Measurements from ENCODE around the gene DOCK2.

DOCK2 gene

DNA sequence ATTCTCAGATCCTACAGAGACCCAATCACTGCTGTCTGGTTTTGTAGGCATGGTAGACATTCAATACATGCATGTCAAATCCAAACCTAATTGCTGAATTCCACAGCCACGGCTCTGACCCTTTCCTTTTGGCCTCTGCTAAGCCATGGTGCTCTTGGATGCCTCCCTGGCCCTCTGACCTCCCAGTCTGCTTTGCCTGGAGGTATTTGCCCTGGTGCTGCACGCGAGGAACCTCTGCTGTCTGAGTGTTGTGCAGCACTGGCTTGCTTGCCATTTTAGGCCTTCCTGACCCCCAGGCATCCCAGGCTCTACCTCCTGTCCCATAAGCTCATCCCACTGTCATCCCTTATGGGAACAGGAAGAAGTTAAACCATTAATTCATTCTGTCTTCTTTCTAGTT lies 60.9 kb downstream of the DOCK2 start:
- Histone ChIP-seq H3K9ac (ENCODE audit: insufficient read length) (no peak overlapping the region), H3K9me3 (ENCODE audit: low read depth, low read length) (no peaks in the 10 kb centered on the region), H3K36me3 (ENCODE audit: insufficient read depth, low read length) (no peaks in the 10 kb centered on the region), H3K27ac (no peak overlapping the region), H3K4me3 (no peak overlapping the region)
- DNase-seq (ENCODE audit: low read depth, low spot score) = no peak
- TF ChIP-seq POLR2AphosphoS5 (IDR thresholded peaks at IDR 0.05; ENCODE audit: borderline replicate concordance, low read depth, low read length) = no peak
- TF ChIP-seq EZH2 (IDR thresholded peaks at IDR 0.05) = no peak
- TF ChIP-seq FOXP2 (optimal IDR thresholded peaks at IDR 0.05; ENCODE audit: control extremely low read depth, extremely low read length, insufficient read depth) = no peak

DNA sequence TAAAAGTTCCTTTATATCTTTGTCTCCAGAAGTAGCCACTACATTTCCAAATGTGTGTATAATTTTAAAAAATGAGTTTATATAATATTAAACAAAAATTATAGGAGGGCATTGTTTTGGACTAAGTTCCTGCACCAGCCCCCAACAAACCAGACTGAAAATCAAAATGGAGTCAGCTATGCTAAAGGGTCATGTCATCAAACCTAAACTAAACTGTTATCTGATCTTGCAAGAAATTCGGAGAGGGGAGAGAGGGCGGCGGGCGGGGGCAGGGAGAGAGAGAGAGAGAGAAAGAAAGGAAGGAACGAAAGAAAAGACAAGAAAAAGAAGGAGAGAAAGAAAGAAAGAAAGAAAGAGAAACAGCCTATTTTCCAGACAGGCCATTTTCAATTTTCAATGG lies 63.5 kb downstream of the DOCK2 start:
- TF ChIP-seq POLR2AphosphoS5 (IDR thresholded peaks at IDR 0.05; ENCODE audit: borderline replicate concordance, low read depth, low read length) (no peak), FOXP2 (optimal IDR thresholded peaks at IDR 0.05; ENCODE audit: control extremely low read depth, extremely low read length, insufficient read depth) (no peak), EZH2 (IDR thresholded peaks at IDR 0.05) (no peak)
- Histone ChIP-seq H3K4me3 (no peak overlapping the region), H3K9me3 (ENCODE audit: low read depth, low read length) (no peaks in the 10 kb centered on the region), H3K9ac (ENCODE audit: insufficient read length) (no peak overlapping the region), H3K27ac (no peak overlapping the region), H3K36me3 (ENCODE audit: insufficient read depth, low read length) (no peaks in the 10 kb centered on the region)
- DNase-seq (ENCODE audit: low read depth, low spot score) = no peak

- no peak for TF ChIP-seq EZH2 (IDR thresholded peaks at IDR 0.05)
- TF ChIP-seq FOXP2 (optimal IDR thresholded peaks at IDR 0.05; ENCODE audit: control extremely low read depth, extremely low read length, insufficient read depth) = no peak
- TF ChIP-seq POLR2AphosphoS5 (IDR thresholded peaks at IDR 0.05; ENCODE audit: borderline replicate concordance, low read depth, low read length) = no peak
- no peak overlapping the region for H3K4me3 ChIP-seq
- H3K9me3 ChIP-seq (ENCODE audit: low read depth, low read length) = no peaks in the 10 kb centered on the region
- no peak overlapping the region for H3K9ac ChIP-seq (ENCODE audit: insufficient read length)
- H3K27ac ChIP-seq = no peak overlapping the region
- no peak for DNase-seq (ENCODE audit: low read depth, low spot score)
- H3K36me3 ChIP-seq (ENCODE audit: insufficient read depth, low read length) = no peaks in the 10 kb centered on the region
Measured at GRCh38 chr5:169701910-169702451, 64.9 kb downstream of the DOCK2 start.

DNA sequence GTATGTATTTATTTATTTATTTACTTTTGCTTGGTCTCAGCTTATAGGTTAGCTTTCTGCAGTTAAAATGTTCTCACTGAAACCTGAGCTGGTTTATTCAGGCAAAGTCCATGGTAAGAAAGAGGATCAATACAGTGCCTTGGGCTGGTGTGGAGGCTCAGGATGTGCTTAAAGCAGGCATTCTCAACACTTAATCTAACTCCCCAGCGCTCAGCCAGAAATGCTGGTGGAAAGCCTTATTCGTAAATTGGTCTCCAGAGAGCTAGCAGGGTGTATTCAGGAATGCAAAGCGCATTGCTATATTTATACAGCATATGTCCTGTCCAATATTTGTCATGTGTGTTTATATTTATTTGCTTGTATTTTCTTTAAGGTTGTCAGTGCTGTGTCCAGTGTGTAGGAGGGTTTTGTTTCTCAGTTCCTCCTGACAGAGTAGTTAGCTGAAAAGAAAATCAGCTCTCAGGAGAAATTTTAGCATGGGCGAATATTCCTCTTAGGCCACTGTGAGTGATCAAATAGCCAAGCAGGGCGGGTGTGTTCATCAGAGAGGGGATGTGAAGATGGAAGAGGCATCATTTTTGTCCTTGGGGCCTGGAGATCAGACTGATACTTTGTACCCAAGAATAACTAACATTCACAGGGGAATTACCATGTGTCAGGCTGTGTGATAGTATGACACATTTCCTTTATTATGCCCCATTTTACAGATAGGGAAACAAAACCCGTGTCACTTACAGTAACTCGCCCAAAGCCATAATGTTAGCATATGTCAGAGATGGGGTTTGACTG lies 65.8 kb downstream of the DOCK2 start:
- H3K27ac ChIP-seq = no peak overlapping the region
- H3K4me3 ChIP-seq = no peak overlapping the region
- TF ChIP-seq EZH2 (IDR thresholded peaks at IDR 0.05) (no peak), FOXP2 (optimal IDR thresholded peaks at IDR 0.05; ENCODE audit: control extremely low read depth, extremely low read length, insufficient read depth) (no peak), POLR2AphosphoS5 (IDR thresholded peaks at IDR 0.05; ENCODE audit: borderline replicate concordance, low read depth, low read length) (no peak)
- no peak for DNase-seq (ENCODE audit: low read depth, low spot score)
- no peak overlapping the region for H3K9ac ChIP-seq (ENCODE audit: insufficient read length)
- H3K9me3 ChIP-seq (ENCODE audit: low read depth, low read length) = no peaks in the 10 kb centered on the region
- no peaks in the 10 kb centered on the region for H3K36me3 ChIP-seq (ENCODE audit: insufficient read depth, low read length)

- TF ChIP-seq EZH2 (IDR thresholded peaks at IDR 0.05) = no peak
- no peak for TF ChIP-seq POLR2AphosphoS5 (IDR thresholded peaks at IDR 0.05; ENCODE audit: borderline replicate concordance, low read depth, low read length)
- TF ChIP-seq FOXP2 (optimal IDR thresholded peaks at IDR 0.05; ENCODE audit: control extremely low read depth, extremely low read length, insufficient read depth) = no peak
- no peak overlapping the region for H3K4me3 ChIP-seq
- no peak overlapping the region for H3K9ac ChIP-seq (ENCODE audit: insufficient read length)
- DNase-seq (ENCODE audit: low read depth, low spot score) = no peak
- H3K36me3 ChIP-seq (ENCODE audit: insufficient read depth, low read length) = no peaks in the 10 kb centered on the region
- H3K9me3 ChIP-seq (ENCODE audit: low read depth, low read length) = no peaks in the 10 kb centered on the region
- no peak overlapping the region for H3K27ac ChIP-seq
Measured at GRCh38 chr5:169703813-169704212, 66.7 kb downstream of the DOCK2 start.

- no peak overlapping the region for H3K9ac ChIP-seq (ENCODE audit: insufficient read length)
- no peak overlapping the region for H3K27ac ChIP-seq
- no peaks in the 10 kb centered on the region for H3K9me3 ChIP-seq (ENCODE audit: low read depth, low read length)
- H3K4me3 ChIP-seq = no peak overlapping the region
- TF ChIP-seq POLR2AphosphoS5 (IDR thresholded peaks at IDR 0.05; ENCODE audit: borderline replicate concordance, low read depth, low read length) (no peak), FOXP2 (optimal IDR thresholded peaks at IDR 0.05; ENCODE audit: control extremely low read depth, extremely low read length, insufficient read depth) (no peak), EZH2 (IDR thresholded peaks at IDR 0.05) (no peak)
- no peak for DNase-seq (ENCODE audit: low read depth, low spot score)
- H3K36me3 ChIP-seq (ENCODE audit: insufficient read depth, low read length) = no peaks in the 10 kb centered on the region
Measured at GRCh38 chr5:169705322-169705721, 68.2 kb downstream of the DOCK2 start.

- Histone ChIP-seq H3K36me3 (ENCODE audit: insufficient read depth, low read length) (no peaks in the 10 kb centered on the region), H3K9ac (ENCODE audit: insufficient read length) (no peak overlapping the region), H3K9me3 (ENCODE audit: low read depth, low read length) (no peaks in the 10 kb centered on the region), H3K4me3 (no peak overlapping the region), H3K27ac (no peak overlapping the region)
- no peak for DNase-seq (ENCODE audit: low read depth, low spot score)
- TF ChIP-seq FOXP2 (optimal IDR thresholded peaks at IDR 0.05; ENCODE audit: control extremely low read depth, extremely low read length, insufficient read depth) (no peak), EZH2 (IDR thresholded peaks at IDR 0.05) (no peak), POLR2AphosphoS5 (IDR thresholded peaks at IDR 0.05; ENCODE audit: borderline replicate concordance, low read depth, low read length) (no peak)
Measured at GRCh38 chr5:169706071-169706470, 69.0 kb downstream of the DOCK2 start.

GRCh38 chr5:169706758-169707450 lies 69.8 kb downstream of the DOCK2 start:
- TF ChIP-seq FOXP2 (optimal IDR thresholded peaks at IDR 0.05; ENCODE audit: control extremely low read depth, extremely low read length, insufficient read depth) = no peak
- no peak for TF ChIP-seq POLR2AphosphoS5 (IDR thresholded peaks at IDR 0.05; ENCODE audit: borderline replicate concordance, low read depth, low read length)
- TF ChIP-seq EZH2 (IDR thresholded peaks at IDR 0.05) = no peak
- Histone ChIP-seq H3K9me3 (ENCODE audit: low read depth, low read length) (no peaks in the 10 kb centered on the region), H3K9ac (ENCODE audit: insufficient read length) (no peak overlapping the region), H3K4me3 (no peak overlapping the region), H3K36me3 (ENCODE audit: insufficient read depth, low read length) (no peaks in the 10 kb centered on the region), H3K27ac (no peak overlapping the region)
- DNase-seq (ENCODE audit: low read depth, low spot score) = no peak
